HCT116 (cell line): Measurements from ENCODE around the gene HBA1. TPM values are rescaled to one million over a fixed set of nuclear protein-coding genes. Genes with fewer than 3 reads are reported as not detected.

ENCODE experiments used
- ATAC-seq: fragments of 200-7000 bp; cut with Tn5 transposase; 2 replicates; pipeline ENCODE4 v1.9.1; 2020; ENCODE audit warnings: mild to moderate bottlenecking, moderate library complexity
- BruUV-seq: library from RNA; stranded (reverse); fragments of 400-500 nt; replicated peaks from 2 replicates; lab custom pipeline; 2021; lab: Mats Ljungman, UMichigan
- CTCF ChIA-PET: fragments of 300-600 bp; sonication (Branson Sonifier 250); formaldehyde crosslinking; loops from one replicate; lab custom pipeline; 2021; ENCODE audit warnings: antibody characterized with exemption; lab: Charles Lee
- POLR2A ChIA-PET: fragments of 300-600, 350-600 bp; sonication (Branson Sonifier 250); formaldehyde crosslinking; loops from one replicate; lab custom pipeline; 2021; ENCODE audit warnings: antibody characterized with exemption; lab: Charles Lee
- RAD21 ChIA-PET, 2 experiments: fragments of 300-600 bp; sonication (Branson Sonifier 250); formaldehyde crosslinking; loops; one replicate each; lab custom pipeline; 2023; ENCODE audit warnings: low total read pairs in 2 of 2; ENCODE audit not compliant: uncharacterized antibody in 2 of 2, unreplicated experiment in 2 of 2, low non-redundant PET in 1 of 2; lab: Charles Lee
- DNase-seq: peaks from one replicate; pipeline ENCODE4 v3.0.0-alpha.2; 2010; ENCODE audit warnings: low read depth, low spot score
- H2AFZ ChIP-seq: fragments of 200-600 bp; shearing (Covaris generic), sonication (generic); 2 replicates; pipeline ENCODE4 v1.6.1; 2017; ENCODE audit warnings: low read depth, mixed run types, mixed read lengths, antibody characterized with exemption, low read length; ENCODE audit not compliant: poor library complexity, severe bottlenecking
- H3K27ac ChIP-seq: 2 replicates; pipeline ENCODE4 v1.5.1; 2012; ENCODE audit warnings: low read depth, low read length
- H3K27me3 ChIP-seq: fragments of 200-600 bp; sonication (generic); 2 replicates; pipeline ENCODE4 v1.6.1; 2016; ENCODE audit warnings: mixed run types, low read length, mixed read lengths; ENCODE audit not compliant: insufficient read depth
- H3K36me3 ChIP-seq, 2 experiments: fragments of 200-500 bp in 1 of 2; fragments of 200-600 bp in 1 of 2; sonication (Bioruptor generic) in 1 of 2; sonication (generic) in 1 of 2; 2 replicates each; pipeline versions ENCODE4 v1.5.1 to v1.6.1; 2014 to 2016; ENCODE audit warnings: low read length in 2 of 2, inconsistent platforms in 1 of 2, mixed read lengths in 1 of 2, mixed run types in 1 of 2; ENCODE audit not compliant: insufficient read depth in 2 of 2, control insufficient read depth in 1 of 2
- H3K4me1 ChIP-seq, 2 experiments: fragments of 200-600 bp in 1 of 2; sonication (generic) in 1 of 2; 2 replicates each; pipeline versions ENCODE4 v1.5.1 to v1.6.1; 2012 to 2017; ENCODE audit warnings: low read length in 2 of 2, inconsistent platforms in 1 of 2, mild to moderate bottlenecking in 1 of 2, mixed read lengths in 1 of 2, mixed run types in 1 of 2, moderate library complexity in 1 of 2; ENCODE audit not compliant: insufficient read depth in 2 of 2, control insufficient read depth in 1 of 2
- H3K4me2 ChIP-seq: fragments of 200-600 bp; sonication (generic); 2 replicates; pipeline ENCODE4 v1.6.1; 2017; ENCODE audit warnings: mixed run types, low read length, mixed read lengths
- H3K4me3 ChIP-seq, 2 experiments: fragments of 200-600 bp in 1 of 2; sonication (generic) in 1 of 2; replicated peaks in 1 of 2; 2 replicates each; pipeline ENCODE4 v1.5.1; 2011 to 2016; ENCODE audit warnings: low read length in 2 of 2, control low read depth in 1 of 2, low read depth in 1 of 2, mild to moderate bottlenecking in 1 of 2, mixed read lengths in 1 of 2, mixed run types in 1 of 2
- H3K79me2 ChIP-seq: fragments of 200-600 bp; sonication (generic); 2 replicates; pipeline ENCODE4 v1.6.1; 2017; ENCODE audit warnings: mild to moderate bottlenecking, mixed run types, low read length, moderate library complexity, mixed read lengths; ENCODE audit not compliant: insufficient read depth
- H3K9ac ChIP-seq: fragments of 200-600 bp; sonication (generic); 2 replicates; pipeline ENCODE4 v1.6.1; 2016; ENCODE audit warnings: low read length, mixed read lengths
- H3K9me2 ChIP-seq: fragments of 200-600 bp; sonication (generic), shearing (Covaris generic); 2 replicates; pipeline ENCODE4 v1.6.1; 2017; ENCODE audit warnings: mixed run types, mild to moderate bottlenecking, moderate library complexity; ENCODE audit not compliant: insufficient read depth
- H3K9me3 ChIP-seq, 2 experiments: fragments of 200-500 bp in 1 of 2; fragments of 200-600 bp in 1 of 2; sonication (Bioruptor generic) in 1 of 2; sonication (generic) in 1 of 2; 2 replicates each; pipeline ENCODE4 v1.6.1; 2014 to 2017; ENCODE audit warnings: low read length in 2 of 2, mixed read lengths in 2 of 2, inconsistent platforms in 1 of 2, low read depth in 1 of 2, mild to moderate bottlenecking in 1 of 2, mixed run types in 1 of 2, moderate library complexity in 1 of 2; ENCODE audit not compliant: control insufficient read depth in 1 of 2, insufficient read depth in 1 of 2
- H4K20me1 ChIP-seq: fragments of 200-600 bp; sonication (generic), shearing (Covaris generic); 2 replicates; pipeline ENCODE4 v1.6.1; 2017; ENCODE audit warnings: mixed run types, mild to moderate bottlenecking, moderate library complexity; ENCODE audit not compliant: insufficient read depth
- ATF3 ChIP-seq: IDR thresholded peaks from 2 replicates; pipeline ENCODE4 v1.6.1; 2012
- EGR1 ChIP-seq: IDR thresholded peaks from 2 replicates; pipeline ENCODE4 v1.6.1; 2012; ENCODE audit warnings: low read depth
- EZH2phosphoT487 ChIP-seq: fragments of 200-600 bp; IDR thresholded peaks from 2 replicates; pipeline ENCODE4 v1.6.1; 2018; ENCODE audit warnings: antibody characterized with exemption, borderline replicate concordance
- POLR2A ChIP-seq: IDR thresholded peaks from 2 replicates; pipeline ENCODE4 v1.7.0; 2011; ENCODE audit warnings: borderline replicate concordance; ENCODE audit not compliant: insufficient read depth, insufficient read length; ENCODE audit errors: extremely low read depth
- RAD21 ChIP-seq: IDR thresholded peaks from 2 replicates; pipeline ENCODE4 v1.6.1; 2012; ENCODE audit warnings: low read depth, mild to moderate bottlenecking
- SIN3A ChIP-seq: IDR thresholded peaks from 2 replicates; pipeline ENCODE4 v1.6.1; 2012; ENCODE audit warnings: low read depth
- ZBTB33 ChIP-seq: IDR thresholded peaks from 2 replicates; pipeline ENCODE4 v1.6.1; 2011; ENCODE audit warnings: mild to moderate bottlenecking, low read length, moderate library complexity; ENCODE audit not compliant: insufficient replicate concordance; ENCODE audit errors: extremely low read depth
- intact Hi-C: fragments of 100-400 bp; cut with micrococcal nuclease; formaldehyde crosslinking; loops from 2 replicates; pipeline ENCODE4 v1.10.0; 2022
- total RNA-seq: library from RNA; stranded (reverse); gene quantifications from one replicate; pipeline ENCODE4 v1.2.1, GENCODE V29; 2021; ENCODE audit not compliant: unreplicated experiment

Gene HBA1
- total RNA-seq, 1 experiment from 2014 or later = 4.9 TPM

GRCh38 chr16:160691-161190, 15.7 kb upstream of the HBA1 start:
- Histone ChIP-seq H2AFZ (no peak overlapping the region), H3K9ac (no peak overlapping the region), H3K9me2 (no peaks in the 10 kb centered on the region), H3K4me2 (no peak overlapping the region)
- no peak for TF ChIP-seq EZH2phosphoT487
- TF ChIP-seq POLR2A = no peak
- TF ChIP-seq ZBTB33 = no peak
- TF ChIP-seq SIN3A = no peak
- no peak for TF ChIP-seq RAD21
- TF ChIP-seq EGR1 = no peak
- no peak for TF ChIP-seq ATF3
- TF ChIP-seq, all 23 proteins: peak for 0
- no peaks in the 10 kb centered on the region for H4K20me1 ChIP-seq
- H3K9me3 ChIP-seq = no peaks in the 10 kb centered on the region
- intact Hi-C loops = no loop called here
- H3K36me3 ChIP-seq = no peaks in the 10 kb centered on the region
- ChIA-PET CTCF (no interaction called here), RAD21 (no interaction called here), POLR2A (no interaction called here)
- H3K79me2 ChIP-seq = no peaks in the 10 kb centered on the region
- no peaks in the 10 kb centered on the region for H3K27me3 ChIP-seq
- H3K4me3 ChIP-seq = no peak overlapping the region
- no peak for DNase-seq
- no TSS peak for BruUV-seq
- no peaks in the 10 kb centered on the region for H3K4me1 ChIP-seq
- H3K27ac ChIP-seq = no peak overlapping the region
- ATAC-seq = no peak
